Transverse colon (tissue), 4 donors: ENCODE results near the gene SLCO4A1. TPM values are rescaled to one million over a fixed set of nuclear protein-coding genes. Genes with fewer than 3 reads are reported as not detected.
"Not testable (repeated sequence)": the region's sequence is repeated elsewhere in the genome, so short reads cannot be mapped to it uniquely, and the experiment has no call there.

Experiments
- DNase-seq: peaks from one replicate; pipeline ENCODE4 v3.0.0-alpha.2; 2019
- H3K27ac ChIP-seq, 4 donors: fragments of 200-600 bp; sonication (generic); 2 replicates each; pipeline ENCODE4 v1.5.1; 2016 to 2018; ENCODE audit warnings: inconsistent platforms in 4 of 4
- H3K27me3 ChIP-seq: fragments of 200-600 bp; sonication (generic); 2 replicates; pipeline ENCODE4 v1.5.1; 2017; ENCODE audit warnings: inconsistent platforms
- H3K36me3 ChIP-seq, 4 donors: fragments of 200-600 bp; sonication (generic); 2 replicates each; pipeline ENCODE4 v1.5.1; 2017 to 2019; ENCODE audit warnings: inconsistent platforms in 4 of 4
- H3K4me1 ChIP-seq, 4 donors: fragments of 200-600 bp; sonication (generic); 2 replicates each; pipeline ENCODE4 v1.5.1; 2017 to 2020; ENCODE audit warnings: inconsistent platforms in 4 of 4
- H3K4me3 ChIP-seq, 4 donors: fragments of 200-600 bp; sonication (generic); 1 replicate in 1 of 4; 2 replicates in 3 of 4; pipeline versions ENCODE4 v1.5.1 to v1.6.1; 2017 to 2019; ENCODE audit warnings: inconsistent platforms in 4 of 4
- H3K9me3 ChIP-seq, 2 donors: fragments of 200-600 bp; sonication (generic); 2 replicates each; pipeline ENCODE4 v1.5.1; 2017 to 2019; ENCODE audit warnings: inconsistent platforms in 2 of 2
- EP300 ChIP-seq: sonication (generic); formaldehyde crosslinking; IDR thresholded peaks from one replicate; pipeline ENCODE4 v1.6.1; 2017; ENCODE audit warnings: antibody characterized with exemption, low read depth
- POLR2A ChIP-seq: fragments of 450-650 bp; IDR thresholded peaks from one replicate; pipeline ENCODE4 v1.6.1; 2016; ENCODE audit warnings: antibody characterized with exemption, mild to moderate bottlenecking, moderate library complexity
- POLR2AphosphoS5 ChIP-seq, 3 donors: sonication (generic); formaldehyde crosslinking; IDR thresholded peaks; one replicate each; pipeline ENCODE4 v1.6.1; 2016; ENCODE audit warnings: antibody characterized with exemption in 3 of 3
- WGBS, 2 donors: methylation state at CpG; one replicate each; pipeline ENCODE4 v1.1.5; 2018; ENCODE audit warnings: low coverage in 1 of 2; 5-methylcytosine and 5-hydroxymethylcytosine counted together
- in situ Hi-C, 4 donors: fragments of 200-750 bp; cut with MboI; loops; one replicate each; pipeline versions ENCODE4 v1.15.0 to v1.15.1; 2017; ENCODE audit warnings: low sequenced_read_pairs in 3 of 4, low pct_ligation_motif_present in 1 of 4, low pct_unique_long_range_greater_than_20kb in 1 of 4
- intact Hi-C: fragments of 100-400 bp; cut with DNase I; formaldehyde crosslinking; loops from one replicate; pipeline ENCODE4 v1.15.1; 2023; ENCODE audit warnings: low total_unique reads
- total RNA-seq, 4 donors: library from RNA; depleted of rRNA; stranded (reverse); fragments of >200 nt; gene quantifications; one replicate each; pipeline ENCODE4 v1.1.0, GENCODE V29; 2016
- TF ChIP-seq, protein P1 (sequence below), 5 experiments: fragments of 200-600 bp in 3 of 5; fragments of 450-650 bp in 2 of 5; sonication (generic) in 3 of 5; IDR thresholded peaks; 1 replicate in 2 of 5; 2 replicates in 3 of 5; pipeline ENCODE4 v1.5.1; 2016 to 2017; ENCODE audit warnings: antibody characterized with exemption in 5 of 5, inconsistent platforms in 3 of 5, mild to moderate bottlenecking in 2 of 5, moderate library complexity in 1 of 5

Gene SLCO4A1
- total RNA-seq, 4 donors from 2014 or later: 13.7 to 375 (median 60.0) TPM

DNA sequence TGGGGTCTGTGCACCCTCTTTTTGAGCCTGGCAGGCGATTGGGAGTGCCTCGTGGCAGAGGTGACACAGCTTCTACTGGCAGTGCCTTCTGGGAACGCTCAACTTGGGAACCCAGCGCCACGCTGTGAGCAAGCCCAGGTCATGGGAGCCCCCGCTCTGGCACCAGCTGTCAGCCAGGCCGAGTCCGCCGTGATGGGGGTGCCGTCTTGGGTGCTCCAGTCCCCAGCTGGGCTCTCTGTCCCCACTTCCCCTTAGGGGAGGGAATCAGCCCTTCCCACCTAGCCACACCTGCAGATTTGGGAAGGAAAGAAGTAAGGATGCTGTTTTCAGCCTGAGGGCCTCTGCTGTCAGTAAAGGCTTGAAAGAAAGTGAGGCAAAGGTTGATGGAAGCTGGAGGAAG is 35.4 kb downstream of the SLCO4A1 start:
- 84% methylated on average over 10 of the region's 10 CpGs; no CpG with 5 or more reads in 1 of the 2 donors for WGBS, 2 donors
- Histone ChIP-seq H3K27ac (no peak overlapping the region), H3K9me3 (no peaks in the 10 kb centered on the region), H3K36me3 (no peaks in the 10 kb centered on the region), H3K27me3 (no peaks in the 10 kb centered on the region), H3K4me3 (no peak overlapping the region), H3K4me1 (no peaks in the 10 kb centered on the region)
- in situ Hi-C loops: loop anchor here in 1 of 4 donors (25.0 kb wide), 1 partner anchor 110 kb away; the partner anchor contains the start of gene MRGBP
- TF ChIP-seq EP300 (no peak), POLR2A (no peak), POLR2AphosphoS5 (IDR thresholded peaks at IDR 0.05) (no peak)
- TF ChIP-seq, protein P1, sequence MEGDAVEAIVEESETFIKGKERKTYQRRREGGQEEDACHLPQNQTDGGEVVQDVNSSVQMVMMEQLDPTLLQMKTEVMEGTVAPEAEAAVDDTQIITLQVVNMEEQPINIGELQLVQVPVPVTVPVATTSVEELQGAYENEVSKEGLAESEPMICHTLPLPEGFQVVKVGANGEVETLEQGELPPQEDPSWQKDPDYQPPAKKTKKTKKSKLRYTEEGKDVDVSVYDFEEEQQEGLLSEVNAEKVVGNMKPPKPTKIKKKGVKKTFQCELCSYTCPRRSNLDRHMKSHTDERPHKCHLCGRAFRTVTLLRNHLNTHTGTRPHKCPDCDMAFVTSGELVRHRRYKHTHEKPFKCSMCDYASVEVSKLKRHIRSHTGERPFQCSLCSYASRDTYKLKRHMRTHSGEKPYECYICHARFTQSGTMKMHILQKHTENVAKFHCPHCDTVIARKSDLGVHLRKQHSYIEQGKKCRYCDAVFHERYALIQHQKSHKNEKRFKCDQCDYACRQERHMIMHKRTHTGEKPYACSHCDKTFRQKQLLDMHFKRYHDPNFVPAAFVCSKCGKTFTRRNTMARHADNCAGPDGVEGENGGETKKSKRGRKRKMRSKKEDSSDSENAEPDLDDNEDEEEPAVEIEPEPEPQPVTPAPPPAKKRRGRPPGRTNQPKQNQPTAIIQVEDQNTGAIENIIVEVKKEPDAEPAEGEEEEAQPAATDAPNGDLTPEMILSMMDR (IDR thresholded peaks at IDR 0.05): no peak
- DNase-seq: no peak
- intact Hi-C loops: no loop called here

DNA sequence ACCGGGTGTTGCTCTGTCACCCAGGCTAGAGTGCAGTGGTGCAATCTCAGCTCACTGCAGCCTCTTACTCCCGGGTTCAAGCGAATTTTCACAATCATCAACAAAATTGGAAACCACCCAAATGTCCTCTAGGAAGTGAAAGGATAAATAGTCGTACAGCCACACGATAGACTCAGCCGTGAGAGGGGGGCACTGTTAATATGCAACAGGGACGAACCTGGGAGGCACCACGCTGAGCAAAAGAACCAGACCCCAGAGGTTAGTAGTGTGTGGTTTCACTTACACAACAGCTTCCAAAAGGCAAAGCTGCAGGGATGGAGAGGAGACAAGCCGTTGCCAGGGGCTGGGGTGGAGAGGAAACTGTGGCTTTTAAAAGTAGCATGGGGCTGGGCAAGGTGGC is 36.2 kb downstream of the SLCO4A1 start:
- in situ Hi-C loops: loop anchor here in 1 of 4 donors (25.0 kb wide), 1 partner anchor 109 kb away; the partner anchor contains the start of gene MRGBP

DNA sequence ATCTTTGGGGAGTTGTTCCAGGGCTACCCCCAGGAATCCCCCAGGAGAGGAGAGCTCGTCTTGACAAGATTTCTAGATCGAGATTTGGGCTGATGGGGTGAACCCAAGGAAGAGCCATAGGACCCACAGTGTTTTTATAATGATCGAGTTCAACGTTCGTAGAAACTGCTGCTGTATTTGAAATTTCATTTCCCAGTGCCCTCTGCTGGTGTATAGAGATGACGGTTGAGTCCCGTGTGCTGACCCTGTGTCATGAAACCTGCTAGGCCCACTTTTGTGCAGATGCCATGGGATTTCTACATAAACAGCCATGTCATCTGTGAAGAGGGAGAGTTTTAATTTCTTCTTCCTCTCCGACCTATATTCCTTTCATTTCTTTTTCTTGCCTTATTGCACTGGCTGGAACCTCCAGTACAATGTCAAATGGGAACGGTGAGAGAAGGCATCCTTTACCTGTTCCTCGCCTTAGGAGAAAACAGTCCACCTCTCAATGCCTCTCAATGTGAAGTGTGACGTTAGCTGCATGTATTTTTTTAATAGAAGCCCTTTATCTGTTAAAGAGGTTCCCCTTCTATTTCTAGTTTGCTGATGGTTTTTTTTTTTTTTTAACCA is 37.8 kb downstream of the SLCO4A1 start:
- no peak for TF ChIP-seq POLR2A
- no peak for TF ChIP-seq POLR2AphosphoS5 (IDR thresholded peaks at IDR 0.05)
- TF ChIP-seq, protein P1 (IDR thresholded peaks at IDR 0.05): no peak
- TF ChIP-seq EP300: no peak
- H3K9me3 ChIP-seq: no peaks in the 10 kb centered on the region
- WGBS, 2 donors: 92 to 93% methylated on average over 7 to 11 of the region's 11 CpGs
- H3K27me3 ChIP-seq: no peaks in the 10 kb centered on the region
- intact Hi-C loops (no loop called here), in situ Hi-C loops (loop anchor here in 1 of 4 donors (25.0 kb wide), 1 partner anchor 107 kb away; the partner anchor contains the start of gene MRGBP)
- no peaks in the 10 kb centered on the region for H3K36me3 ChIP-seq
- no peaks in the 10 kb centered on the region for H3K4me1 ChIP-seq
- DNase-seq: no peak
- H3K27ac ChIP-seq: no peak overlapping the region
- H3K4me3 ChIP-seq: no peak overlapping the region

More for the DNA sequence above, 36.2 kb downstream of the SLCO4A1 start:
- Histone ChIP-seq H3K4me3 (no peak overlapping the region), H3K27me3 (no peaks in the 10 kb centered on the region), H3K27ac (no peak overlapping the region), H3K9me3 (no peaks in the 10 kb centered on the region), H3K36me3 (no peaks in the 10 kb centered on the region), H3K4me1 (no peaks in the 10 kb centered on the region)
- no peak for DNase-seq
- 37 to 46% methylated on average over 7 to 9 of the region's 9 CpGs for WGBS, 2 donors
- TF ChIP-seq, protein P1 (IDR thresholded peaks at IDR 0.05): no peak
- TF ChIP-seq POLR2AphosphoS5 (IDR thresholded peaks at IDR 0.05) (no peak), EP300 (no peak), POLR2A (no peak)
- intact Hi-C loops: no loop called here

DNA sequence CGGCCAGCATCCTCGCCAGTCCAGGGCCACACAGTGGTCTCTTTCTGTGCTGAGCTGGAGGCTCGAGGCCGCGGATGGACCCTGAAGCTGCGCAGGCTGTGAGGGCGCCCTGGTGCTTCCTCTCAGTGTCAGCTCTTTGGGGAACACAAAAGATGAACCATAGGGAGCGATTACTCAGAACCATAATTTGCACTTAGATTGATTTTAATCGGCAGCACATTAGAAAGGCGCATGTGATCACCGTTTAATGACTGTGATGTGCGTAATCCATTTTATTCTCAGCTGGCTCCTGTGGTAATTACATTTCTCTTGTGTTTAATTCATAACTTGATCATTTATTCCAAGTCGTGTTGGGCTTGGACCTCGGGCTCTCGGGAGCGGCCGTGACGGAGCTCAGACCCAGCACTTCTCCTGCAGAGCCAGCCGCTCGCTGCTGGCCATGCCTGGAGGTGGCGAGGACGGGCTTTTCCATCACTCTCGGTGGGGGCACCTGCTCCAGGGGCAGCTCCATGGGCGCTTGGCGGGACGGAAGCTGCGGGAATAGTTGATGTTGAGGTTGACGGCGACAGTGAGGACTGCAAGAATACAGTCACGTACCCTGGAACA is 40.7 kb downstream of the SLCO4A1 start:
- Histone ChIP-seq H3K4me3 (no peak overlapping the region), H3K36me3 (no peaks in the 10 kb centered on the region), H3K27me3 (peaks cover 7% of the 10 kb centered on the region), H3K27ac (no peak overlapping the region), H3K9me3 (no peaks in the 10 kb centered on the region), H3K4me1 (peaks cover 0 to 13% (median 5%) of the 10 kb centered on the region in 4 donors)
- 89 to 93% methylated on average over 3 to 30 of the region's 30 CpGs for WGBS, 2 donors
- intact Hi-C loops (no loop called here), in situ Hi-C loops (loop anchor here in 1 of 4 donors (25.0 kb wide), 1 partner anchor 104 kb away; the partner anchor contains the start of gene MRGBP)
- TF ChIP-seq, protein P1 (IDR thresholded peaks at IDR 0.05): no peak
- TF ChIP-seq POLR2AphosphoS5 (IDR thresholded peaks at IDR 0.05) (no peak), EP300 (no peak), POLR2A (no peak)
- DNase-seq: no peak

DNA sequence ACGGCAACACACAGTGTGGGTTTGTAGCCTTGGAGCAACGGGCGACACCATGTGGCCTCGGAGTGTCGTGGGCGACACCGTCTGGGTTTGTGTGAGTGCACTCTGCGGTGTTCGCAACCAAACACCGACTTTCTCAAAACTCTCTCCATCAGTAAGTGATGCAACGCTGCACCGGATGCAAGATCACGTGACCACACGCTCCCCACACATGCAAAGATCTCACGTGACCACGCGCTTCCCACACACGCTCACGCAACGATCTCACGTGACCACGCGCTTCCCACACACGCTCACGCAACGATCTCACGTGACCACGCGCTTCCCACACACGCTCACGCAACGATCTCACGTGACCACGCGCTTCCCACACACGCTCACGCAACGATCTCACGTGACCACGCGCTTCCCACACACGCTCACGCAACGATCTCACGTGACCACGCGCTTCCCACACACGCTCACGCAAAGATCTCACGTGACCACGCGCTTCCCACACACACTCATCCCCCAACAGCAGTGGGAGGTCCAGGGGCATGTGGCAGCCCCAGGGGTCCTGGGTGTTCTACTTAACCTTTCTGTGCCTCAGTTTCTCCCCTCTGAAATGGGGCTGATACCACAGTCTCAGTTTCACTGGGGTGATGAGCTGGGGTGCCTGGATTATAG is 41.5 kb downstream of the SLCO4A1 start:
- H3K27ac ChIP-seq, H3K4me3 ChIP-seq, DNase-seq, H3K27me3 ChIP-seq, H3K36me3 ChIP-seq, intact Hi-C loops, H3K9me3 ChIP-seq: not testable (repeated sequence)
- WGBS, 2 donors: 94 to 100% methylated on average over 6 to 49 of the region's 52 CpGs
- in situ Hi-C loops: loop anchor here in 1 of 4 donors (25.0 kb wide), 1 partner anchor 104 kb away; the partner anchor contains the start of gene MRGBP
- H3K4me1 ChIP-seq: peaks cover 0 to 13% (median 5%) of the 10 kb centered on the region in 4 donors
